Osteoblast (primary cell): ENCODE data around the gene TMCC2. TPM values are rescaled to one million over a fixed set of nuclear protein-coding genes. Genes with fewer than 3 reads are reported as not detected.
"Not testable (repeated sequence)": the region's sequence is repeated elsewhere in the genome, so short reads cannot be mapped to it uniquely, and the experiment has no call there.

Experiments used
- DNase-seq: peaks from one replicate; pipeline ENCODE4 v3.0.0; 2011; ENCODE audit warnings: low spot score, mixed read lengths; ENCODE audit not compliant: insufficient read length; ENCODE audit errors: missing footprints
- H2AFZ ChIP-seq: 2 replicates; pipeline ENCODE4 v1.6.0; 2011; ENCODE audit warnings: mild to moderate bottlenecking, low read length
- H3K27ac ChIP-seq: 2 replicates; pipeline ENCODE4 v1.5.1; 2011; ENCODE audit warnings: mild to moderate bottlenecking, low read depth, low read length, moderate library complexity
- H3K27me3 ChIP-seq: 2 replicates; pipeline ENCODE4 v1.6.0; 2012; ENCODE audit warnings: mild to moderate bottlenecking, control low read depth, inconsistent platforms, low read length, moderate library complexity; ENCODE audit not compliant: insufficient read depth
- H3K36me3 ChIP-seq: 2 replicates; pipeline ENCODE4 v1.5.1; 2011; ENCODE audit warnings: mild to moderate bottlenecking, low read length, control low read depth, moderate library complexity; ENCODE audit not compliant: insufficient read depth
- H3K4me1 ChIP-seq: 2 replicates; pipeline ENCODE4 v1.5.1; 2011; ENCODE audit warnings: mild to moderate bottlenecking, low read length, control low read depth, moderate library complexity; ENCODE audit not compliant: insufficient read depth
- H3K4me2 ChIP-seq: 2 replicates; pipeline ENCODE4 v1.6.0; 2011; ENCODE audit warnings: mild to moderate bottlenecking, low read length; ENCODE audit not compliant: insufficient read depth
- H3K4me3 ChIP-seq: fragments of 200-600 bp; sonication (generic); 3 replicates; pipeline ENCODE4 v1.5.1; 2012; ENCODE audit warnings: mild to moderate bottlenecking, low read length, inconsistent platforms; ENCODE audit not compliant: insufficient read depth
- H3K79me2 ChIP-seq: 2 replicates; pipeline ENCODE4 v1.6.0; 2012; ENCODE audit warnings: mild to moderate bottlenecking, low read length, control low read depth, inconsistent platforms; ENCODE audit not compliant: insufficient read depth
- H3K9me3 ChIP-seq: 2 replicates; pipeline ENCODE4 v1.5.1; 2011; ENCODE audit warnings: low read depth, low read length, control low read depth
- H4K20me1 ChIP-seq: 2 replicates; pipeline ENCODE4 v1.6.0; 2012; ENCODE audit warnings: mild to moderate bottlenecking, low read length, control low read depth; ENCODE audit not compliant: insufficient read depth
- total RNA-seq: library from RNA; depleted of rRNA; stranded (reverse); fragments of >200 nt; gene quantifications from 2 replicates; pipeline ENCODE4 v1.2.3, GENCODE V29; 2012
- TF ChIP-seq, protein P1 (sequence below): IDR thresholded peaks from 2 replicates; pipeline ENCODE4 v1.5.1; 2011; ENCODE audit warnings: mild to moderate bottlenecking, low read depth, low read length, moderate library complexity; ENCODE audit errors: extremely low read depth

TMCC2 gene
- total RNA-seq, 1 donor: 1.8 TPM

DNA sequence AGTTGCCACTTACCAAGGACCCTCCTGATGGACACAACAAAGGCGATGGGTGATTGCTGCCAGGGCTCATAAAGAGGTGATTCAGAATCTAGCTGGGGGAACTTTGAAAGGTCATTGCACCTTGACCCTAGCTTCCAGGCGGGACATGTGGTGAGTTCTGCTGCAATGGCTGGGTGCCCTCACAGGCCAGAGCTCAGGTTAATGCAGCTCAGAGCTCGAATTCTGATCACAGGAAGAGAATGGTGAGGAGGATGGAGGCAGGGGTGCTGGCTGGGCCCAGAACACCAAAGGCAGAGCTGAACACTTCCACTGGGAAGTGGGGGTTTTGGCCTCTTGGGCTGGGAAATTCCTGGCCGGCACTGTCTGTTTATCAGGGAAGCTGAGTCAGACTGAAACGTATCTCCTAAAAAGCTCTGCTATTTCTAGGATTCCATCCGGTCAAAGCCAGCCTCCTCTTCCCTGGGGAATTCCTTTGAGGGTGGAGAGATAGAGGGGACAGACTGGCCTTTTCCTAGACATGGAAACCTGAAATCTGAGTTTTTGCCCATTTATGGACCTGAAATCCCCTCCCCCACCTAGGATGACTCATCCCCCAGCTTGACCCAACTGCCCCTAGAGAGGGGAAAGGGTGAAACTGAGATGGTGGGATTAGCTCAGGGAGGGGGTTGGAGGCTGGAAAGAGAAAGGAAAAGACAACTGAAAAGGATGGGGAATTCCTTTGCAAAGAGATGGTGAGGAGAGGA is 66.6 kb downstream of the TMCC2 start:
- H2AFZ ChIP-seq: peak overlapping the region; percentile 66
- TF ChIP-seq, protein P1, sequence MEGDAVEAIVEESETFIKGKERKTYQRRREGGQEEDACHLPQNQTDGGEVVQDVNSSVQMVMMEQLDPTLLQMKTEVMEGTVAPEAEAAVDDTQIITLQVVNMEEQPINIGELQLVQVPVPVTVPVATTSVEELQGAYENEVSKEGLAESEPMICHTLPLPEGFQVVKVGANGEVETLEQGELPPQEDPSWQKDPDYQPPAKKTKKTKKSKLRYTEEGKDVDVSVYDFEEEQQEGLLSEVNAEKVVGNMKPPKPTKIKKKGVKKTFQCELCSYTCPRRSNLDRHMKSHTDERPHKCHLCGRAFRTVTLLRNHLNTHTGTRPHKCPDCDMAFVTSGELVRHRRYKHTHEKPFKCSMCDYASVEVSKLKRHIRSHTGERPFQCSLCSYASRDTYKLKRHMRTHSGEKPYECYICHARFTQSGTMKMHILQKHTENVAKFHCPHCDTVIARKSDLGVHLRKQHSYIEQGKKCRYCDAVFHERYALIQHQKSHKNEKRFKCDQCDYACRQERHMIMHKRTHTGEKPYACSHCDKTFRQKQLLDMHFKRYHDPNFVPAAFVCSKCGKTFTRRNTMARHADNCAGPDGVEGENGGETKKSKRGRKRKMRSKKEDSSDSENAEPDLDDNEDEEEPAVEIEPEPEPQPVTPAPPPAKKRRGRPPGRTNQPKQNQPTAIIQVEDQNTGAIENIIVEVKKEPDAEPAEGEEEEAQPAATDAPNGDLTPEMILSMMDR: no peak

DNA sequence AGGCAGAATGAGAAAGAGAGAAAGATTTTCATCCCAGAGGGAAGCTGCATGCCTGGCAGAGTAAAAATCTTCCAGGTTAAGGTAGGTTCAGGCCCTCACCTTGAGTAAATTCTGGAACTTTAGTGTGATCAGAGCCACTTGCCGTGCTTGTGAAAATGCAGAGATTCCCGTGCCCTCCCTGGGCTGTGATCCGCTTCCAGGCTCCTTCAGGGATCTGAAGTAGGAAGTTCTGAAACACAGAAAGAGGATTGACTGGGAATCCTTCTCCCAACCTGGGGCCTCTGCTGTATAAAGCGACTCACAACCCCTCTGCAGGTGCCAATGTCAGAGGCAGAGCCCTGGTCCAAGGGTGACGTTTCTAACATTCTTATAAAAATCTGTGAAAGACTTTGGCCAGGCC is 67.2 kb downstream of the TMCC2 start:
- Histone ChIP-seq H3K27ac (peak overlapping the region; percentile 94), H3K4me2 (peak overlapping the region; percentile 73), H3K36me3 (no peaks in the 10 kb centered on the region), H3K27me3 (no peaks in the 10 kb centered on the region), H2AFZ (no peak overlapping the region), H3K9me3 (no peaks in the 10 kb centered on the region), H3K4me3 (peak overlapping the region; percentile 29), H3K79me2 (no peaks in the 10 kb centered on the region), H3K4me1 (peaks cover 41% of the 10 kb centered on the region), H4K20me1 (no peaks in the 10 kb centered on the region)
- TF ChIP-seq, protein P1: no peak
- peak; percentile 48 for DNase-seq

More for the DNA sequence above, 66.6 kb downstream of the TMCC2 start:
- H3K27ac ChIP-seq: peak overlapping the region; percentile 94
- no peaks in the 10 kb centered on the region for H3K79me2 ChIP-seq
- H3K27me3 ChIP-seq: no peaks in the 10 kb centered on the region
- peak overlapping the region; percentile 73 for H3K4me2 ChIP-seq
- H3K9me3 ChIP-seq: no peaks in the 10 kb centered on the region
- peak overlapping the region; percentile 29 for H3K4me3 ChIP-seq
- no peaks in the 10 kb centered on the region for H3K36me3 ChIP-seq
- DNase-seq: peak; percentile 91
- peaks cover 39% of the 10 kb centered on the region for H3K4me1 ChIP-seq
- H4K20me1 ChIP-seq: no peaks in the 10 kb centered on the region

DNA sequence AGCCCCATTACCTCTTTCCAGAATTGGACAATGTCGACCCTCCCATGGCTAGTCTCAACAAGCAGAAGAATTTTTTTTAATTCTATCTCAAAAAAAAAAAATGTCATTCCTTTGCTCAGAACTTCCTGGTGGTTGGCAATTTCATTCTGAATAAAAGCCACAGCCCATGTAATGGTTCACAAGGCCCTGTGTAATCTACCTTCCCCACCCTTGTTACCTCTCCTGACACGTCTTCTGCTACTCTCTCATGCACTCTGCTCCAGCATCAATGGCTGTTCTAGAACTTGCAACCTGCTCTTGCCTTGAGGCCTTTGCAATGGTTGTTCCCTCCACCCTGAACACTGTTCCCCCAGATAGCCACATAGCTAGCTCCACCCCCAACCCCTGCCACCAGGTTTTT is 68.4 kb downstream of the TMCC2 start:
- Histone ChIP-seq H3K4me2 (no peak overlapping the region), H3K9me3 (no peaks in the 10 kb centered on the region), H3K36me3 (no peaks in the 10 kb centered on the region)

DNA sequence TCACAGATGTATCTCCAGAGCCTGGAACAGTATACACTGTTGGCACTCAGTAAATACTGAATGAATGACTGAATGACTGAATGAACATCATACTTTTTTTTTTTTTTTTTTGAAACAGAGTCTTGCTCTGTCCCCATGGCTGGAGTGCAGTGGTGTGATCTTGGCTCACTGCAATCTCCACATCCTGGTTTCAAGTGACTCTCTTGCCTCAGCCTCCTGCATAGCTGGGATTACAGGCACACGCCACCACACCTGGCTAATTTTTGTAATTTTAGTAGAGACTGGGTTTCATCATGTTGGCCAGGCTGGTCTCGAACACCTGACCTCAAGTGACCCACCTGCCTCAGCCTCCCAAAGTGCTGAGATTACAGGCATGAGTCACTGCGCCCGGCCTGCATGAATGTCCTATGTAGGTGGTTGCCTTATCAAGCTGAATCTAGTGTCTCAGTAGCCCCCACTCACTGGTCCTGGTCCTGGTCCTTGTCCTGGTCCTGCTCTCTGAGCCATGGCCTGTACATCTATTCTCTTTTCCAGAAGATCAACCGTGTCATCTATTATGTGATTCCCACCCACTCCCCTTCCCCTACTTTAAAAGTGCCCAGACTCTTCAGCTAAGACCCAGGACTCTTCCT is 69.9 kb downstream of the TMCC2 start:
- not testable (repeated sequence) for H3K9me3 ChIP-seq, H3K79me2 ChIP-seq, H3K4me3 ChIP-seq, H3K27me3 ChIP-seq, H4K20me1 ChIP-seq, H3K36me3 ChIP-seq
- Histone ChIP-seq H3K27ac (peak overlapping the region; percentile 99), H2AFZ (peak overlapping the region; percentile 13), H3K4me2 (peak overlapping the region; percentile 47), H3K4me1 (peaks cover 66% of the 10 kb centered on the region)
- peak; percentile 22 for DNase-seq

More for the DNA sequence above, 68.4 kb downstream of the TMCC2 start:
- H4K20me1 ChIP-seq: no peaks in the 10 kb centered on the region
- DNase-seq: no peak
- no peak overlapping the region for H3K4me3 ChIP-seq
- TF ChIP-seq, protein P1: no peak
- H3K27ac ChIP-seq: no peak overlapping the region
- no peaks in the 10 kb centered on the region for H3K27me3 ChIP-seq
- no peak overlapping the region for H2AFZ ChIP-seq
- no peaks in the 10 kb centered on the region for H3K79me2 ChIP-seq
- peaks cover 53% of the 10 kb centered on the region for H3K4me1 ChIP-seq
